ENCODE measurements around the gene ADAM12.

The ADAM12 gene

DNA sequence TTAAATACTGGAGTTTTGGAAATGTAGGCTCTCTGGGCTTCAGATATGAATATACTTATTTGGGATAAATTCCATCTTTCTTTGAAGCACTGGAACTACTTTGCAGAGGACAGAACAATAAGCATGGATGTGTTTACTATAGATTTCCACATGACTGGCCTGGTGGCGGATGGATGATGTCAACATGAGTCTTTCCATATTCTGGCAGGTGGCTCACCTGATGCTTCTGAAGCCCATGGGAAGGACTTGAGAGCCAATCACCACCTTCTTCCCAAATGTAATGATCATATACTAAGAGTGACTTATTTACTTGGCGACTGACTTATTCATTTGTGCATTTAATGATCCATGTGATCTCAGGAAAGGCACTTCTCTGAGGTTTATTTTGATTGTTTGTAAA lies 381.4 kb downstream of the ADAM12 start:
- TF ChIP-seq, protein P1, sequence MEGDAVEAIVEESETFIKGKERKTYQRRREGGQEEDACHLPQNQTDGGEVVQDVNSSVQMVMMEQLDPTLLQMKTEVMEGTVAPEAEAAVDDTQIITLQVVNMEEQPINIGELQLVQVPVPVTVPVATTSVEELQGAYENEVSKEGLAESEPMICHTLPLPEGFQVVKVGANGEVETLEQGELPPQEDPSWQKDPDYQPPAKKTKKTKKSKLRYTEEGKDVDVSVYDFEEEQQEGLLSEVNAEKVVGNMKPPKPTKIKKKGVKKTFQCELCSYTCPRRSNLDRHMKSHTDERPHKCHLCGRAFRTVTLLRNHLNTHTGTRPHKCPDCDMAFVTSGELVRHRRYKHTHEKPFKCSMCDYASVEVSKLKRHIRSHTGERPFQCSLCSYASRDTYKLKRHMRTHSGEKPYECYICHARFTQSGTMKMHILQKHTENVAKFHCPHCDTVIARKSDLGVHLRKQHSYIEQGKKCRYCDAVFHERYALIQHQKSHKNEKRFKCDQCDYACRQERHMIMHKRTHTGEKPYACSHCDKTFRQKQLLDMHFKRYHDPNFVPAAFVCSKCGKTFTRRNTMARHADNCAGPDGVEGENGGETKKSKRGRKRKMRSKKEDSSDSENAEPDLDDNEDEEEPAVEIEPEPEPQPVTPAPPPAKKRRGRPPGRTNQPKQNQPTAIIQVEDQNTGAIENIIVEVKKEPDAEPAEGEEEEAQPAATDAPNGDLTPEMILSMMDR (IDR thresholded peaks at IDR 0.05; ENCODE audit: borderline replicate concordance, insufficient read depth, low read depth, low read length) = no peak
- H3K4me3 ChIP-seq (ENCODE audit: low read depth, low read length) = no peak overlapping the region

DNA sequence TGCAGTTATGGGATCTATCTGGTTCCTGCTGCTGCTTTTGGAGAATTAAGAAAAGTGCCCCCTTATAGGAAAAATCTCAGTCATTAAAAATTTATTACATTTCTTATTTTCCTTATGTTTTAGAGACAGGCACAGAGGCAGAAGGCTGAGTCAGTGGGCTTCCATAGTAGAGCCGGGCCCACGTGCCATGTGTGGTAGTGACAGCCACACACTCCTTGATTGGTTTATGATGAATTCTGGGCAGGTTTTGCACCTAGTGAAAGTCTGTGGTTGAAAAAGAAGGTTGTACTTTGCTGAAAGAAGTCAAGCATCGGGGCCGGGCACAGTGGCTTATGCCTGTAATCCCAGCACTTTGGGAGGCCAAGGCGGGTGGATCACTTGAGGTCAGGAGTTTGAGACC lies 382.0 kb downstream of the ADAM12 start:
- TF ChIP-seq, protein P1 (IDR thresholded peaks at IDR 0.05; ENCODE audit: borderline replicate concordance, insufficient read depth, low read depth, low read length) = no peak
- H3K4me3 ChIP-seq (ENCODE audit: low read depth, low read length) = no peak overlapping the region

DNA sequence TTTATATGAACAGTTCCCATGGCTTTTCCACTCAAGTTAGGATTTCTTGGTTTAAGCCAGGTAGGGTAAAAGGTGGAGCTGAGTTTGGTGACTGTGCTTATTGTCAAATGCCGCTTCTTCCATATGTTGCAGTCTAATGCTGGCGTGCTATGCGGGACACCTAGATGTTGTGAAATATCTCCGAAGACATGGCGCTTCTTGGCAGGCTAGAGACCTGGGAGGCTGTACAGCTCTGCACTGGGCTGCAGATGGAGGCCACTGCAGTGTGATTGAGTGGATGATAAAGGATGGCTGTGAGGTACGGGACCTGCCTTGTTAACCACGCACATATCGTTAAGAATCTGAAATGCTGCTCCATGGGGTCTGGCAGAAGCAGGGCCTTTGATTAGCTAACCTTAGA lies 383.5 kb downstream of the ADAM12 start:
- TF ChIP-seq, protein P1 (IDR thresholded peaks at IDR 0.05; ENCODE audit: borderline replicate concordance, insufficient read depth, low read depth, low read length) = no peak

DNA sequence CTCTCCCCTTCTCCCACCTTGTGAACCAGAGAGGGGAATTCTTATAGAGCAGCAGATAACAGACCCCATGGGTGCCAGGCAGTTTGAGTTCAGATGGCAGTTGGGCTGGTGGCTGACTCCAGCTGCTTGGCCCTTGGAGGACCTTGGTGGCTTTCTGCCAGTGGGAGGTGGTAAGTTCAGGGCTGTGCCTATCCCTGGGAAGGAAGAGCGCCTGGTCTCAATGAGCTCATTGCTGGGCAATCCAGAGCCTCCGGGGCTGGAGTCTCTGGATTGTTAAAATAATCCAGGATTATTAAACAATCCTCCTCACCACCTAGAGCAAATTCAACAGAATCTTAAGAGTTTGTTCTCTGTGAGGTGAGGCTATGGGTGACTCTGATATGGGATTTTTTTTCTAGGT lies 386.7 kb downstream of the ADAM12 start:
- TF ChIP-seq, protein P1 (IDR thresholded peaks at IDR 0.05; ENCODE audit: borderline replicate concordance, insufficient read depth, low read depth, low read length) = no peak
- no peak overlapping the region for H3K4me3 ChIP-seq (ENCODE audit: low read depth, low read length)

More for the DNA sequence above, 383.5 kb downstream of the ADAM12 start:
- H3K4me3 ChIP-seq (ENCODE audit: low read depth, low read length) = no peak overlapping the region

DNA sequence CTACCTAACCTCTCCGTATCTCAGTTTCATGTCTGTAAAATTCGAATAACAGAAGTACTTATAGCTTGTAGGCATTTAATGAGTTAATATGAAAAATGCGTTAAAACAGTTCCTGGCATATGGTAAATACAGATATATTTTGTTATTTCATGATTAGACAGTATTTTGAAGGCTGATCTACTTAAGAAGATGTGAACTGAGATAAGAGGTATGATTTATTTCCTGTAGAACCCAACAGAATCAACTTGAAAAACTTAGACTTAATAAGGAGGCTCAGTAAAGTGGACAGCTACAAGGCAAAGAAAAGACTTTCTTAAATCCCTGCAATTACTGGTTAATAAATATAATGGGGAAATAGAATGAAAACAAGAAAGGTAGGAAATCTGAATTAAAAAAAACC lies 388.6 kb downstream of the ADAM12 start:
- TF ChIP-seq, protein P1 (IDR thresholded peaks at IDR 0.05; ENCODE audit: borderline replicate concordance, insufficient read depth, low read depth, low read length) = no peak
- H3K4me3 ChIP-seq (ENCODE audit: low read depth, low read length) = no peak overlapping the region

DNA sequence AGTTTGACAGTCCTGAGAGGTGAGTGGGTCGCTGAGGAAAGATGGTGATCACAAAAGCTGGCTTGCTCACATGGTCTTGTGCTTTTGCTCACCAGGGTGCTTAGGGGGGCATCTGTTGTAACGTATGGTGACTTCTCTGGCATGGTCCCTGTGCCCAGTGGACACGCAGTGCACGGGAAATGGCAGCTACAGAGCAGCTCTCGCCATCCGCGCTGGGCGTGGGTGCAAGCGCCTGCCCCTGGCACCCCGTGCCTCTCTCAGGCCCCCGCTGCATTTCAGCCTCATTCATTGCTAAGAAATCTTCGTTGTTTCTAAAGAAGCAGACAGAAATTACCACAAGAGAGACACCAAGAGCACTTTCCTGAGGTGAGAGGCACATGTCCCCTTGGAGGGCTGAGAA lies 390.7 kb downstream of the ADAM12 start:
- H3K4me3 ChIP-seq (ENCODE audit: low read depth, low read length) = no peak overlapping the region
- TF ChIP-seq, protein P1 (IDR thresholded peaks at IDR 0.05; ENCODE audit: borderline replicate concordance, insufficient read depth, low read depth, low read length) = no peak

DNA sequence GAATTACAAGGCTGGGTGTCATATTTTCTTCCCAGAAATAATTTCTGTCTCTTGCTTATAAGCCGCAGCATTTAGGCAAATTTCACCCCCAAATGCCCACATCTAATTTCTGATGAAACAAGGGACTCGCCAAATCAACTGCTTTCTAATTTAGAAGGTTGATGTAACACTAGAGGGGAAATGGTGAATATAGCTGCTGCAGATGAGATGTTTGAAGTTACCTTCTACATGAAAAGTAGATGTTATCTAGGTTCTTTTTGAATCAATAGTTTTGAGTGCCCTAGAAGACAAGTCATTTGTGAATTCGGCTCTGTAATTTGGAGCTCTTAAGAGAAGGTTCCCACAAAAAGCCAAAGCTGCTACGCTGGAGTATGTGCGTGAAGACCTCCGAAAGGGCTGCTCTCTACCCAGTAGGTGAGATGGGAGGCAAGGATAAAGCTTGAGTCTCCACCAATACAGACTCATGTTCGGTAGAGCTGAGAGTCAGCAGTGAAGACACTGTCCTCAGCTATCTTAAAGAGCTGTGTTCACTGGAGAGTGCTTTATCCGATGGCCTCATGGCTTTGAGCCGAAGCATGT lies 392.5 kb downstream of the ADAM12 start:
- TF ChIP-seq, protein P1 (IDR thresholded peaks at IDR 0.05; ENCODE audit: borderline replicate concordance, insufficient read depth, low read depth, low read length) = no peak
- no peak overlapping the region for H3K4me3 ChIP-seq (ENCODE audit: low read depth, low read length)
